Skeletal muscle satellite cell (primary cell): ENCODE data around the gene UBE3B.

Experiments used
- H3K27me3 ChIP-seq: 2 replicates; pipeline ENCODE4 v1.7.0; 2013; ENCODE audit warnings: low read length; ENCODE audit not compliant: control insufficient read depth, insufficient read depth
- H3K36me3 ChIP-seq: 2 replicates; pipeline ENCODE4 v1.7.0; 2013; ENCODE audit warnings: mild to moderate bottlenecking, control low read depth, low read length; ENCODE audit not compliant: insufficient read depth
- H3K4me1 ChIP-seq: 2 replicates; pipeline ENCODE4 v1.7.0; 2013; ENCODE audit warnings: low read length; ENCODE audit not compliant: control insufficient read depth, insufficient read depth
- H3K4me2 ChIP-seq: 2 replicates; pipeline ENCODE4 v1.7.0; 2013; ENCODE audit warnings: mild to moderate bottlenecking, low read length
- H3K4me3 ChIP-seq: 2 replicates; pipeline ENCODE4 v1.7.0; 2013; ENCODE audit warnings: low read length
- H3K9ac ChIP-seq: 2 replicates; pipeline ENCODE4 v1.7.0; 2013; ENCODE audit warnings: mild to moderate bottlenecking, low read depth, low read length, moderate library complexity
- H3K9me3 ChIP-seq: replicated peaks from 2 replicates; pipeline ENCODE4 v1.7.0; 2013; ENCODE audit warnings: mild to moderate bottlenecking, control low read depth, low read length

Gene UBE3B

GRCh38 chr12:109489955-109490565, 12.6 kb downstream of the UBE3B start:
- peaks cover 82% of the 10 kb centered on the region for H3K36me3 ChIP-seq
- no peaks in the 10 kb centered on the region for H3K4me1 ChIP-seq
- no peak overlapping the region for H3K9ac ChIP-seq
- H3K4me2 ChIP-seq, result no peak overlapping the region
- H3K4me3 ChIP-seq, result no peak overlapping the region
- no peaks in the 10 kb centered on the region for H3K27me3 ChIP-seq
- H3K9me3 ChIP-seq, result no peaks in the 10 kb centered on the region

GRCh38 chr12:109491671-109492070, 14.2 kb downstream of the UBE3B start:
- no peaks in the 10 kb centered on the region for H3K27me3 ChIP-seq
- H3K4me2 ChIP-seq, result no peak overlapping the region
- H3K36me3 ChIP-seq, result peaks cover 69% of the 10 kb centered on the region
- no peaks in the 10 kb centered on the region for H3K4me1 ChIP-seq
- no peak overlapping the region for H3K9ac ChIP-seq
- no peak overlapping the region for H3K4me3 ChIP-seq
- no peaks in the 10 kb centered on the region for H3K9me3 ChIP-seq

GRCh38 chr12:109492371-109492770, 14.9 kb downstream of the UBE3B start:
- Histone ChIP-seq H3K27me3 (no peaks in the 10 kb centered on the region), H3K36me3 (peaks cover 67% of the 10 kb centered on the region), H3K9me3 (no peaks in the 10 kb centered on the region), H3K4me2 (no peak overlapping the region), H3K9ac (no peak overlapping the region), H3K4me3 (no peak overlapping the region), H3K4me1 (no peaks in the 10 kb centered on the region)

- H3K4me3 ChIP-seq, result no peak overlapping the region
- no peaks in the 10 kb centered on the region for H3K9me3 ChIP-seq
- peaks cover 67% of the 10 kb centered on the region for H3K36me3 ChIP-seq
- no peak overlapping the region for H3K9ac ChIP-seq
- no peaks in the 10 kb centered on the region for H3K27me3 ChIP-seq
- H3K4me2 ChIP-seq, result no peak overlapping the region
- H3K4me1 ChIP-seq, result no peaks in the 10 kb centered on the region
These were observed 15.7 kb downstream of the UBE3B start for GRCh38 chr12:109493090-109493489.

- Histone ChIP-seq H3K4me2 (no peak overlapping the region), H3K36me3 (peaks cover 67% of the 10 kb centered on the region)
These were observed 16.5 kb downstream of the UBE3B start for GRCh38 chr12:109493938-109494337.

GRCh38 chr12:109494348-109494881, 17.0 kb downstream of the UBE3B start:
- Histone ChIP-seq H3K4me3 (no peak overlapping the region), H3K4me2 (no peak overlapping the region), H3K36me3 (peaks cover 66% of the 10 kb centered on the region), H3K9me3 (no peaks in the 10 kb centered on the region), H3K9ac (no peak overlapping the region), H3K4me1 (no peaks in the 10 kb centered on the region), H3K27me3 (no peaks in the 10 kb centered on the region)

More at GRCh38 chr12:109493938-109494337, 16.5 kb downstream of the UBE3B start:
- Histone ChIP-seq H3K4me1 (no peaks in the 10 kb centered on the region), H3K4me3 (no peak overlapping the region), H3K9me3 (no peaks in the 10 kb centered on the region), H3K27me3 (no peaks in the 10 kb centered on the region), H3K9ac (no peak overlapping the region)

GRCh38 chr12:109495012-109495411, 17.6 kb downstream of the UBE3B start:
- Histone ChIP-seq H3K4me3 (no peak overlapping the region), H3K9me3 (no peaks in the 10 kb centered on the region), H3K27me3 (no peaks in the 10 kb centered on the region), H3K4me2 (no peak overlapping the region), H3K36me3 (peaks cover 66% of the 10 kb centered on the region), H3K4me1 (no peaks in the 10 kb centered on the region), H3K9ac (no peak overlapping the region)

- Histone ChIP-seq H3K9me3 (no peaks in the 10 kb centered on the region), H3K27me3 (no peaks in the 10 kb centered on the region), H3K4me2 (no peak overlapping the region), H3K36me3 (peaks cover 67% of the 10 kb centered on the region), H3K4me1 (no peaks in the 10 kb centered on the region), H3K4me3 (no peak overlapping the region), H3K9ac (no peak overlapping the region)
These were observed 18.9 kb downstream of the UBE3B start for GRCh38 chr12:109496306-109496705.

- Histone ChIP-seq H3K9me3 (no peaks in the 10 kb centered on the region), H3K27me3 (no peaks in the 10 kb centered on the region), H3K4me1 (no peaks in the 10 kb centered on the region), H3K36me3 (peaks cover 67% of the 10 kb centered on the region), H3K4me2 (no peak overlapping the region), H3K4me3 (no peak overlapping the region), H3K9ac (no peak overlapping the region)
These were observed 20.2 kb downstream of the UBE3B start for GRCh38 chr12:109497675-109498074.

GRCh38 chr12:109500406-109501185, 23.2 kb downstream of the UBE3B start:
- Histone ChIP-seq H3K4me2 (no peak overlapping the region), H3K9me3 (no peaks in the 10 kb centered on the region), H3K36me3 (peaks cover 70% of the 10 kb centered on the region), H3K9ac (no peak overlapping the region), H3K27me3 (no peaks in the 10 kb centered on the region), H3K4me1 (no peaks in the 10 kb centered on the region), H3K4me3 (no peak overlapping the region)

GRCh38 chr12:109501299-109501698, 23.9 kb downstream of the UBE3B start:
- H3K36me3 ChIP-seq, result peaks cover 75% of the 10 kb centered on the region
- H3K4me2 ChIP-seq, result no peak overlapping the region
- no peaks in the 10 kb centered on the region for H3K4me1 ChIP-seq
- no peaks in the 10 kb centered on the region for H3K27me3 ChIP-seq
- H3K4me3 ChIP-seq, result no peak overlapping the region
- no peak overlapping the region for H3K9ac ChIP-seq
- H3K9me3 ChIP-seq, result no peaks in the 10 kb centered on the region
